ENCODE results near the gene NDUFAF3.

DNA sequence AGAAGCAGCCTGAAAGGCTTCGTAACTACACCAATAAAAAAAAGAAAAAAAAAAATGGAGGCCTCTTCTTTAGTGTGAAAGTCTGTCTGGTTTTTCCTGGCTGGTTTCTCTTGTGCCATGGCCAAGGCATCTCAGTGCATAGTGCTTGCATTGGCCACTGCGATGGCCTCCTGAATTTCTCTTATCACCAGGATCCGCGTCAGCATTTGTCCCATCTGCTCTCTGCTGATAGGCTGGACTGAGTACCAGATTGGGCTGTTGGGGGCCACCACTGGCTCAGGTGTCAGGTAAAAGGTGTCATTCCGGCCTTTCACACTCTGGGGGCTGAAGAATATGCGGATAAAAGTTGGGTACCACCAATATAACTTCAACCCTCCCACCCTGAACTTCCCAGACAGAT is 8.4 kb downstream of the NDUFAF3 start:
- TF ChIP-seq, protein P1, sequence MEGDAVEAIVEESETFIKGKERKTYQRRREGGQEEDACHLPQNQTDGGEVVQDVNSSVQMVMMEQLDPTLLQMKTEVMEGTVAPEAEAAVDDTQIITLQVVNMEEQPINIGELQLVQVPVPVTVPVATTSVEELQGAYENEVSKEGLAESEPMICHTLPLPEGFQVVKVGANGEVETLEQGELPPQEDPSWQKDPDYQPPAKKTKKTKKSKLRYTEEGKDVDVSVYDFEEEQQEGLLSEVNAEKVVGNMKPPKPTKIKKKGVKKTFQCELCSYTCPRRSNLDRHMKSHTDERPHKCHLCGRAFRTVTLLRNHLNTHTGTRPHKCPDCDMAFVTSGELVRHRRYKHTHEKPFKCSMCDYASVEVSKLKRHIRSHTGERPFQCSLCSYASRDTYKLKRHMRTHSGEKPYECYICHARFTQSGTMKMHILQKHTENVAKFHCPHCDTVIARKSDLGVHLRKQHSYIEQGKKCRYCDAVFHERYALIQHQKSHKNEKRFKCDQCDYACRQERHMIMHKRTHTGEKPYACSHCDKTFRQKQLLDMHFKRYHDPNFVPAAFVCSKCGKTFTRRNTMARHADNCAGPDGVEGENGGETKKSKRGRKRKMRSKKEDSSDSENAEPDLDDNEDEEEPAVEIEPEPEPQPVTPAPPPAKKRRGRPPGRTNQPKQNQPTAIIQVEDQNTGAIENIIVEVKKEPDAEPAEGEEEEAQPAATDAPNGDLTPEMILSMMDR (IDR thresholded peaks at IDR 0.05): no peak
- no peak for TF ChIP-seq POLR2A (IDR thresholded peaks at IDR 0.05)

Data from thyroid gland (tissue), 4 donors.